CD4-positive, alpha-beta T cell treated with Interleukin-17A for 1 hour (primary cell): ENCODE data around the gene EXOSC10.
"Not testable (repeated sequence)": the region's sequence is repeated elsewhere in the genome, so short reads cannot be mapped to it uniquely, and the experiment has no call there.

Experiments used
- DNase-seq: peaks from one replicate; pipeline ENCODE4 v3.0.0-alpha.2; 2020

The EXOSC10 gene

DNA sequence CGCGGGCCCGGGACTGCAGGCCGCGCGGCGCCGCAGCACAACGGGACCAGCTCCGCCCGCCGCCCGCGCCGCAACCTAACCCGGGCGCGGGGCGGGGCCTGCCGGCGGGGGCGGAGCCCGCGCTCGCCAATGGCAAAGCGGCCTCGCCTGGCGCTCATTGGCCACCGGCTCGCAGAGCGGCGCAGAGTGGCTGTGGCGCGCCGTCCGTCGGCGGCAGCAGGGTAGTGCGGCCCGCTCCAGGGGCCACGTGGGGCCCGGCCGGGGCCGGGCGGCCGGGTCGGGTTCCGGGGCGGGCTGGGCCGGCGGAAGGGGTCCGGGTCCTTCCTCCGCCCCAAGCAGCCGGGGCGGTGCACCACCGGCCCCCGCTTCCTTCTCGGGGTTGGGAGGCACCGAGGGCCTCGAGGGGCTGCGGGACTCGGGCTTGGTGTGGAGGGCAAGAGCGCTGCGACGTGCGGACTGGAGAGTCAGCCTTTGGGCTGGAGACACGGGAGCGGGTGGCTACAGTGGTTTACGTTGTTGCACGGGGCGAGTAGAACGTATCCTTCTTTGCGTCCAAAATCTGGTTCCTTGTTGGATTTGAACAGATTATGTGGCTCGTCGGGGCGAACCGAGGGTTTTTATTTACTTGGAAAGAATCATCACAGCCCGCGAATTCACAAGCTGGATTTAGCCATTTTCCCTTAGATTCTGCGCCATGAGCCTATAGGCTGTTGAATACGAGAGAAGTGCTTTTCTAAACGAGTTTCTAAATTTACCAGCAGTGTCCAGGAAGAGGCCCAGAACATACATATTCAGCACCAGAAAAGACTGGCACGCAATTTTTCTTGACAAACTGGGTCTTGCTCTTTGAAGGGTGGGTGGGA is 39.5 kb downstream of the EXOSC10 start, which contains the start of gene SRM:
TSS of gene SRM (minus strand) at position 51 of the 863 bp plus-strand sequence. CDS start 75 bp downstream, outside the sequence.
- DNase-seq, result peak; percentile 90

DNA sequence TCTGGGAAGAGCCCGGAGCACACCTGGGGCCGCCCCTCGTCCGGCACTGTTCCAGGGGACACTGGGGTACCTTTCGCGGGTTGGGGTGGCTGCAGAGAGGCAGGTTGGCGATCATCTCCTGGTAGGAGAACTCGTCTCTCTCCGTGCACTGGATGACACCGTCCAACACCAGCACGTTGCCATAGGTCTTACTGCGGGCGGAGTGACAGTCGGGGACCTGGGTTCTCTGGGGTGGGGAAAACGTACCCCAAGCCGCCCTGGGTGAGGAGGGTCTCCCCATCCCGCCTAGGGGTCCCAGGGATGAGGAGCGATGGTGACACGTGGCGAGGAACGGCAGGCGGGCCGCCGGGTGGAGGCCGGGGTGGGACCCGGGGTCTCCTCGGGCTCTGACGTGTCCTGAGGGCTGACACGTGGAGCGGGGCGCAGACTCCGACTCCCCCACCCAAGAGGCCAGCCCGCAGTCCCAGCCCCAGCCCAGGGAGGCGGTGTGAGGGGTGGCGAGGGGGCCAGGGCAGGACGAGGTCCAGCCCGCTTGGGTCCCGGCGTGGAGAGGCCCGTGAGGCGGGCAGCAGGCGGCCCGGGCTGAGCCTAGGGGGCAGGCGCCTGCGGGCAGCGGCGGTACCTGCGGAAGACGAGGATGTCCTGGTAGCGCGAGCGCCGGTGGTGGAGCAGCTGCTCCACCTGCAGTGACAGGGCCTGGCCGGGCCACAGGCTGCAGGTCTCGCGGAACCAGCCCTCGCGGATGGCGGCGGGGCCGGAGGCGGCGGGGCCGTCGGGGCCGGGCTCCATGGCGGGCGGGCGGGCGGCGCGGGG is 40.3 kb downstream of the EXOSC10 start:
- no peak for DNase-seq

DNA sequence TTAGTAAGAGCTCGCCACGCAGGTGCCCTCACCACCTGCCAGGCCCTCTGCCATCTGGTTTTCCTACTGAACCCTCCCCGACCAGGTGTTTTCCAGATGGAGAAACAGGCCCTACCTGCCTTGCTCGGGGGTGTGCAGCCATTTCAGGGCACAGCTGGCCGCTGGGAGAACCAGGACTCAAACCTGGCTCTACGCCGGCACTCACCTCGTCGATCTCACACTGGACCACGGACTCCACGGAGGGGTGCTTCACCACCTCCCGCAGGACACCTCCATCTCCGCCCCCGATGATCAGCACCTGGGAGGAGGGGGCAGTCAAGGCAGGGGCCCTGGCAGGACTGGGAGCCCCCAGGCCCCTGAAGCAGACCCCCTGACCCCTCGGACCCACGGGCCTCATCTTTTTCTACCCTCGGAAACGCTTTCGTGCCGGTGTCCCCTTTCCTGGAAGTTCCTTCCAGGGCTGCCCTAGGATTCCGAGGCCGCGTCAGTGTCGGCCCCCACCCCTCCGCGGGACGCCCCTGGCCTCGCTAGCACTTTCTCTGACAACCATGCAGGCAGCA is 41.0 kb downstream of the EXOSC10 start:
- DNase-seq, result no peak

DNA sequence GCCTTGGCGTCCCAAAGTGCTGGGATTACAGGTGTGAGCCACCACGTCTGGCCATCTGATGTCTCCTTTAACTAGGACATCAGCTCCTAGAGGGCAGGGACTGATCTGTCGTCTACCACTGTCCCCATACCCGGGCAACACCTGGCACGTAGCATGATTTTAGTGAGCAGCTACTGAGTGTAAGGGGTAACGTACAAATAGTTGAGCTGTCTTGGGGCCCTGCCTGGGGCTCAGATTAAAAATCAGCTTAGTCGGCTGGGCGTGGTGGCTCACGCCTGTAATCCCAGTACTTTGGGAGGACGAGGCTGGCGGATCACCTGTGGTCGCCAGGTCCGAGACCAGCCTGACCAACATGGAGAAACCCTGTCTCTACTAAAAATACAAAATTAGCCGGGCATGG is 41.6 kb downstream of the EXOSC10 start:
- DNase-seq, result no peak

DNA sequence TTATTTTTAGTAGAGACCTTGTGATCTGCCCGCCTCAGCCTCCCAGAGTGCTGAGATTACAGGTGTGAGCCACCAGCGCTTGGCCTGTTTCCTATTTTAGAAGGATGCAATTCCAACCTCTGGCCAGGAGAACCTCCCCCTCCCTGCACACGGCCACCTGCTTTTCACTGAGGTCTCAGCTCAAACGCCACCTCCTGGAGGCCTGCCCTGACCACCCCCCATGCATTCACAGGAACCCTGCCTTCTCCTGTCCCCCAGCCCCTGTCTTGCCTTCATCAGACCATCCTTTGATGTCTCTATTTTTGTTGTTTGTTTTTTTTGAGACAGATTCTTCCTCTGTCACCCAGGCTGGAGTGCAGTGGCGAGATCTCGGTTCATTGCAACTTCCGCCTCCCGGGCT is 42.2 kb downstream of the EXOSC10 start:
- DNase-seq, result no peak

DNA sequence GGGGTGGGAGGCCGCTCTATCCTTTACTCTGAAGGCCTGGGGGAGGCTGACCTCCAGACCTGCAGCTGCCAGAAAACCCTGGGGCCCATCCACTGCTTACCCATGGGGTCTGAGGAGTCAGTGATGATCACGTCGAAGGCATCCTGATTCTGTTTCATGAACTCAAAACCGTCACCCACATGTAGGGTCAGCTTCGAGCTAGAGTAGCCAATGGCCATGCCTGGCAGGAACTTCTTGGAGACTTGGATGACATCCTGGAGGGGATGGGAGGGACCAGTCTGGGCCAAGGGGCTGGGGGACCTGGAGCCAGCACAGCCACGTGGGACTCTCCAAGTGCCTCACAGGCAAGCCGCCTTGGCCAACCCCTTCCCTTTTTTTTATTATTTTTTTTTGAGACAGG is 43.2 kb downstream of the EXOSC10 start:
- no peak for DNase-seq

DNA sequence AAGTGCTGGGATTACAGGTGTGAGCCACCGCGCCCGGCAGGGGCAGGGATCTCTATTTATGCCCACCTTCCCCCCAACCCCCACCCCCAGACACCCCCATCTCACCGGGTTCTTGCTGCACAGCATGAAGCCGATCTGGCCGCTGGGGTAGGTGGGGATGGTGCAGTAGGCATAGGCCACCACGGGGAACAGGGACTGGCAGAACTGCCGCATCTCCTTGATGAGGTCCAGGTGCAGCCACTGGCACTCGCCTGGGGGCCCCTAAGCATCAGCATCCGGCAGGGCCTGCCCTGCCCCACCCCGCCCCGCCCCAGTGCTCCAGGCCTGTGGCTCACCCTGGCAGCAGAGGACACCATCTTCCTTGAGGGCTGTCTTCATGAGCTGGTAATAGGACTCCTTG is 44.0 kb downstream of the EXOSC10 start:
- no peak for DNase-seq

DNA sequence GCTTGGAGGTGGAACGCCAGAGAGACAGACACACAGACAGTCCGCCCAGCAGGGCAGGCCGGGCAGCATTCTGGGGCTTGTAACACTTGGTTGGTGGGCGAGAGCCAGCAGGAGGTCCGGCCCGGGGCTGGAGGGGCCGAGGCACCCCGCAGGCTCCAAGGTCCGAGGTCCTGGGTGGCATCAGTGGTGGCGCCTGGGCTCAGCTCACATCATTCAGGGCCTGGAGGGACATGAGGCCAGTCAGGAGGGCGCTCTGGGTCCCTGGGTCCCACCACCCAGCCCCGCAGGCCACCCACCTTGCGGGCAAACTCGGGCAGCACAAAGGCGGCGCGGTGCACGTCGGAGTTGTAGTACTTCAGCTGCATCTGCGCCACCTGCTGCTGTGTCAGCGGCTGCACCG is 45.0 kb downstream of the EXOSC10 start:
- DNase-seq, result no peak

DNA sequence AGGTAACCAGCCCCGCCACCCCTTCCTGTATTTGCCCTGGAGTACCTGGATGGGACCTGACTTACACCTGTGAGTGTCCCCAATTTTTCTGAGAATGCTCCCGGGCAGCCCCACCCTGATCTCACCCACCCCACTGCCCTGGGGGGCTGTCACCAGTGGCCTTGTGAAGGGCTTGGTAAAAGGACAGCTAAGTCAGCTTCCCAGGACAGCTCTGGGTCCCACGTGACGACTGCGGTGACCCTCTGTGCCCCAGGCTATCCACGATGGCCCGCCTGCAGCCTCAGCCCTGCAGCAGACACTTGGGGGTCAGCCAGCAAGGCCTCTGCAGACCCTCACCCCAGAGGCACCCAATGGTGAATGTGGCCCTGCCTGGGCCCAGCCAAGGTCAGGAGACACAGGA is 45.5 kb downstream of the EXOSC10 start:
- DNase-seq, result no peak

DNA sequence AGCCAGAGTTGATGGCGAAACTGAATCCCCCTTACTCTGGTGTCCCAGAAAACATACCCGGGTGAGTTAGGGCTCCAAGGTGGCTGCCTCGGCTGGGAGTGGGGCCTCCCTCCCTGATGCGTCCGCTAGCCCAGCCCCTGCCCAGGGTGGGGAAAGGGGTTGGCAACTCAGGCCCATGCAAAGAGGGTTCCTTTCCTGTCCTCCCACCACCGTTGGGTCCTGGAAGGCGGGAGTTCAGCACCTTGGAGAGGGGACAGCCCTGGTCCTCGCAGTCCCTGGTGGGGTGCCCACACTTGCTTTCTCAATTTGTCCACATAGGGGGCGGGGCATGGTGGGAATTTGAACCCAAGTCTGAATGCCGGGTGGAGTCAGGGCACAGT is 45.9 kb downstream of the EXOSC10 start:
- DNase-seq, result no peak

DNA sequence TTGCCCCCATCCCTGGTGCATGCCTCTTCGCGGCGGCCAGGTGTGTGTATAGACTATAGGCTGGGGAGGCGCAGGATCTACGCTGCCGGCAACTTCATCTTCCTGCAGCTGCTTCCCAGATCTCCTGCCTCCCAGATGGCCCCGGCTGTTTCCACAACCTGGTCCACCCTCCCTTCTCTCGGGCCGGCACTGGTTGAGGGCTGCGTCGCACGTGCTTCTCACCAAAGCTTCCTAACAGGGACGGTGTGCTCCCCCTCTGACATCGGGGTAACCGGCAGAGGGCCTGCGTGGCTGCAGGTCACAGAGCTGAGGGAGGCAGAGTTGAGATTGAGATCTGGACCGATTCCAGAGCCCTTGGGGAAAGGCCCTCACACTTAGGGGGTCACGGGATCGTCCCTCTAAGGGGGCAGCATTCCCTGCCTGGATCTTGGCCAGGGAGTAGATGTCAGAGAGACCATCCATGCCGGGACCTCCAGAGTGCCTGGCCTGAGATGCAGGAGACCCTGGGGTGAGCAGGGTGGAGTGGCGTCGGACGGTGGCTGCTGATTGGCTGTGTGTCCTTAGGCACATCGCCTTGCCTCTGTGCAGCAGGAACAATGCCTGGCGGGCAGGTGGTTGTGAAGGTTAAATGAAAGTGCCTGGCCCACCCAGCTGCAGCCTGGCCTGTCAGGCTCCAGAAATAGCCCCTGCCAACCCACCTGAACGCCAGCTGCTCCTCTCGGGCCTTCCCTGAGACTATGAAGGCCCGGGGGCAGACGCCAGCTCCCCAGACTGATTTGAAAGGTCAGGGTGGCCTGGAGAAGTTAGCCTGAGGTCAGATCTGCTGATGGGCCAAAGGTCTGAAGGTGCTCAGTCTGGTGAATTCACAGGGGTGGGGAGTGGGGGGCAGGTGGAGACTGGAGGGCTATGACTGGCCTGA is 46.6 kb downstream of the EXOSC10 start:
- DNase-seq, result no peak

DNA sequence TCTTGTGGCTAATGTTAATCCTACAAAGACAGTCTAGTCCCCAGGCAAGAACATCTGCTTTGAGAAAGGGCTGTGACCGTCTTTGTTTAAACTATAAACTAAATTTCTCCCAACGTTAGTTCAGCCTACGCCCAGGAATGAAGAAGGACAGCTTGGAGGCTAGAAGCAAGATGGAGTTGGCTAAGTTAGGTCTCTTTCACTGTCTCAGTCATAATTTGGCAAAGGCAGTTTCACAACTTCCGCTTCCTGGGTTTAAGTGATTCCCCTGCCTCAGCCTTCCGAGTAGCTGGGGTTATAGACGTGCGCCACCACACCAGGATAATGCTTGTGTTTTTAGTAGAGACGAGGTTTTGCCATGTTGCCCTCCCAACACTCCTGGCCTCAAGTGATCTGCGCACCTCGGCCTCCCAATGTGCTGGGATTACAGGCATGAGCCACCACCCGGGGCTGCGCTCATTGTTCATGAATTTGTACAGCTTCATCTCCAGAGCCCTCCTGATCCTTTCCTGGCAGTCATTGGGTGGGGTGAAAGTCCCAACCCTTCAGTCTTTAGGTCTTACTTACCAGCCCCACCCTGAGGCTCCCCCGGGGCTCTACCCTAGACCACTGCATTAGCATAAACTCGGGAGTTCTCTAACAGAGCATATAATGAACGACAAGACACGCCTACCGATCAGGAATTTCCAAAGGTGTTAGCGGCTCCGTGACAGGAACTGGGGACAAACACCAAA is 47.7 kb downstream of the EXOSC10 start:
- DNase-seq, result no peak

DNA sequence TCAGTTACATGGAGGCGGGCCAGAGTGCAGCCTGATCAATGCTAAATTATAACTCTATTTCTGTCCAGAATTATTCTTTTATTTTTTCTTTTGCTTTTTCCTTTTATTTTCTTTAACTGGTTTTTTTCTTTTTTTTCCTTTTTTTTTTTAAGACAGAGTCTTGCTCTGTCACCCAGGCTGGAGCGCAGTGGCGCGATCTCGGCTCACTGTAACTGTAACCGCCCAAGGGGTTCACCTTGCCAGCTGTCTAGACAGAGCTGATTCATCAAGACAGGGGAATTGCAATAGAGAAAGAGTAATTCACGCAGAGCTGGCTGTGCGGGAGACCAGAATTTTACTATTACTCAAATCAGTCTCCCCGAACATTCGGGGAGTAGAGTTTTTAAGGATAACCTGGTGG is 48.5 kb downstream of the EXOSC10 start:
- DNase-seq, result not testable (repeated sequence)

DNA sequence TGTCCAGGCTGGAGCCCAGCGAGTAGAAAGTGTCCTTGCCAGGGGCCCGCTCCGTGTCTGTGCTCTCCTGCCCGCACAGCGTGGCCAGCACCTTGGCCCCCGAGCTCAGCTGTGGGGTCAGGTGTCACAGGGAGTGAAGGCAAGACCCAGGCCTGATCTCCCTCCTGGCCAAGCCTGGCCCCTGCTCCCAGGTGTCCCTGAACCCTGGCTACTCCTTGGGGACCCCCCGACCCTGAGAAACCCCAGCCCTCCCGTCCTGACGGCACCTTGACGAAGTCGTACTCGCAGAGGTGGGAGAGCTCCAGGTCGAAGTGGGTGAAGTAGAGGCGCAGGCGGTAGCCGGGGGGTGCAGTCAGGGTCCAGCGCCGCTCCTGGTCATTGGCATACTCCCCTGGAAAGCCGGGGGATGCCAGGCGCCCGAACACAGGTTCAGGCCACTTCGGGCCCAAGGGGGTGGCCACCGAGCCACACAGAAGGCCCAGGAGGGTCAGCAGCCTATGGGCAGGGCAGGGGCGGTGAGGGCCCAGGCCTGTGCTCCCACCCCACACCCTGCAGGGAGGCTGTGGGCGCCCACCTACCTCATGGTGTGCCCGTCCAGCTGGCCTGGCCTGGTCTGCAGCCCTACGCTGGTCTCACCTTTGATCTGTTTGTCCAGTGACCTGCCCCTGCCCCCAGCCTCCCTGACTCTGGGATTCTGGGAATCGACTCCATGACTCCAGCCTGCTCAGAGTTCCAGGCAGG is 52.9 kb downstream of the EXOSC10 start, which contains the start of gene MASP2:
TSS of gene MASP2 (minus strand) at position 615 of the 741 bp plus-strand sequence. CDS start at position 583, 32 bp downstream.
- no peak for DNase-seq

DNA sequence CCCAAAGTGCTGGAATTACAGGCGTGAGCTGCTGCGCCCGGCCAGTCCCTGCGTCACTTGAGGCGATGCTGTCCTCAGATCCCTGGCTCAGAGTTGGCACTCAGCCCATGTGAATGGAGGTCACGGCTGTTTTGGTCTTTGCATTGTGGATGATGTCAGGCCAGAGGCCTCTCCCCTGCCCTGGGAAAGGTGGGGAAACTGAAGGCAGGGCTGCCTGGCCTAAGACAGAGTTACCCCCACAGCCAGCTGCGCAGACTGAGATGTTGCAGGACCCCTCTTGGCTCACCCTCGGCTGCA is 53.5 kb downstream of the EXOSC10 start:
- DNase-seq, result no peak

DNA sequence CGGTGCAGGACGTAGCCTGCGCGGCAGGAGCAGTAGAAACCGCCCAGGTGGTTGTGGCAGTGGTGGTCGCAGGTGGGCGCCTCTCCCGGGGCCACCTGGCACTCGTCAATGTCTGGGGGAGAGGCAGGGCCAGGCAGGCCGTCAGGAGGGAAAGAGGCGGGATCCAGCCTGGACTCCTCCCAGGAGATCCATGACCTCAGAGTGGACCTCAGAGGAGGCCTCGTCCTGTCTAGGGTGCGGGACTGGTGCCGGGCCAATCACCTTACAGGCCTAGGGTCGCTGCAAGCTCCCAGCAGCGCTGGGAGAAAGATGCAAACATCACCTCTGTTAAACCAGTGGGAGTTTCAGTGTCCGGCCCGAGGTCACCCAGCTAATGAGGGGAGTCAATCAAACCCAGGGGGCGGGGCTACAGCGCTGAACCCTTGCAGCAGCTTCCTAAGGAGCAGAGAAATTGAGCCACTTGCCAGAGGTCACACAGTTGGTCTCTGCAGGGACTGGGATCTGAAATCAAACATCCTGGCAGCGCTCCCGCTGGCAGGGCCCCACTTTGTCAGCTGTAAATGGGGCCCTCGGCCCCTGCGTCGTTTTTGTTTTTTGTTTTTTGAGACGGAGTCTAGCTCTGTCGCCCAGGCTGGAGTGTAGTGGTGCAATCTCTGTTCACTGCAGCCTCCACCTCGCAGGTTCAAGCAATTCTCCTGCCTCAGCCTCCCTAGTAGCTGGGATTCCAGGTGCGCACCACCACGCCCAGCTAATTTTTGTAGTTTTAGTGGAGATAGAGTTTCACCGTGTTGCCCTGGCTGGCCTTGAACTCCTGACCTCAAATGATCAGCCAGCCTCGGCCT is 54.0 kb downstream of the EXOSC10 start:
- DNase-seq, result no peak

DNA sequence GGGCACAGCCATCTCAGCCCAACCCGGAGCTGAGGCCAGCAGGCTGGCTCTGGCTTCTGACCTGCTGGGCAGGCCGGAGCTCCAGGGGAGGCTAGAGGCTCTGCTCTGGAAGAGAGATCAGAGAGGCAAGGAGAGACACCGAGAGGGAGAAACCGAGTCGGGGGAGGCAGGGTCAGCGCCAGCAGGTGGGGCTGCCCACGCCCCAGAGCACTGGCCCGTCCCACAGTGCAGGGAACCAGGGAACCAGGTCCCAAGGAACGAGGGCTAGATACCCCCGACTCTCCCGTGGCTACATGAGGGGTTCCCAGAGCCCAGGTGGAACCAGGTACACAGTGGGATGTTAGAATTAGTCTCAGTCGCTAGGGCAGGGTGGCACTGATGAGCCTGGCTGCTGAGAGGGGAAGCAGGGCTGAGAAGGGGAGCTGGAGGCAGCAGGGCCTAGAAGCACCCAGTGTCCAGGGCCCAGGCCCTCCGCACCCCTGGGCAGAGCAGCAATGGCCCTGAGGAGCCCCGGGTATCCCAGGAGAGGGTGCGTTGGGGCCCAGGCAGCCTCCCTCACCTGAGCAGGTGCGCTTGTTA is 54.7 kb downstream of the EXOSC10 start:
- DNase-seq, result no peak

DNA sequence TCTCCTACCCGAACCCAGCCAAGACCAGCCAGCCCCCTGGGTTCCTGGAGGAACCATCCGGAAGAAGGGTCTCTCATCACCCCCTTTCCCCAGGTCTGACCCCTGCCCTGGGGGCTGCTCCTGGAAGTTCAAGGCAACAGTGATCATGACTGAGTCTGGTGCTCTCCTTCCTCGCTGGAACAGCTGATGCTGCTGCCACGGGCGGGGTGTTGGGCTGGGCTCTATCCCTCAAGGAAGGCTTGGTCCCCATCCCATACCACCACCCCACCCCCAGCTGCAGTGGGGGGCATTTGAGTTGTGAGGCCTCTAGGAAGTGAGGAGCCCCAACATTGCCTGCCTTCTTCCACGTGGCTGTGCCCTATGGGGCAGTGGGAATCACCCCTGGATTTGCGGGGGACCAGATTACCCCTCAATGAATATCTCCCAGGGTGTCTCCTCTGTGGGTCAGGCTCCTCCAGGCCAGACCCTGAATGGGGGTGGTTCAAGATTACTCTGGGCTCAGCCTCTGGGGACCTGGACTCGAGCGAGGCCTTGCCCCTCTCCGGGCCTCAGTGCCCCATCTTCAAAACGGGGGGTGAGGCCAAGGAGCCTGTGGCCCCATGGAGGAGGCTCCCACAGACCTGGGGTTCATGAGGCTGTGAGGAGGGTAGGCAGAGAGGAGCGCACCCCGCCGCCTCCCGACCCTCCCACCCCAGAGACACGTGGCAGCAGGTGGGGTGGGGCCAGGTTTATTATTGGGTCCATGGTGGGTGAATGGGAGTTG is 55.4 kb downstream of the EXOSC10 start:
- DNase-seq, result no peak
